BLaER1 treated with 17β-estradiol and CSF1 and Interleukin-3, amounts not matched to agents 10 nM and 100 nM (cell line): ENCODE data around the gene PTAR1.
"Not testable (repeated sequence)": the region's sequence is repeated elsewhere in the genome, so short reads cannot be mapped to it uniquely, and the experiment has no call there.

Experiments
- H3K27ac ChIP-seq, 11 experiments: shearing (Covaris generic); formaldehyde crosslinking; 2 replicates each; pipeline ENCODE4 v1.8.1; 2022
- H3K27me3 ChIP-seq, 11 experiments: shearing (Covaris generic); formaldehyde crosslinking; 2 replicates each; pipeline ENCODE4 v1.8.1; 2022
- H3K36me3 ChIP-seq, 11 experiments: shearing (Covaris generic); formaldehyde crosslinking; 2 replicates each; pipeline ENCODE4 v1.8.1; 2022
- H3K4me1 ChIP-seq, 10 experiments: shearing (Covaris generic); formaldehyde crosslinking; 2 replicates each; pipeline ENCODE4 v1.8.1; 2022
- H3K4me2 ChIP-seq, 11 experiments: shearing (Covaris generic); formaldehyde crosslinking; 2 replicates each; pipeline ENCODE4 v1.8.1; 2022
- H3K4me3 ChIP-seq, 10 experiments: shearing (Covaris generic); formaldehyde crosslinking; 2 replicates each; pipeline ENCODE4 v1.8.1; 2022
- H3K9ac ChIP-seq, 11 experiments: shearing (Covaris generic); formaldehyde crosslinking; 2 replicates each; pipeline ENCODE4 v1.8.1; 2022
- H3K9me3 ChIP-seq, 11 experiments: shearing (Covaris generic); formaldehyde crosslinking; replicated peaks in 1 of 11; 2 replicates each; pipeline ENCODE4 v1.8.1; 2022
- H4K20me1 ChIP-seq, 11 experiments: shearing (Covaris generic); formaldehyde crosslinking; 2 replicates each; pipeline ENCODE4 v1.8.1; 2022
- Cebpa-rat ChIP-seq, 11 experiments: shearing (Covaris generic); IDR thresholded peaks; 2 replicates each; pipeline ENCODE4 v1.8.1; 2022

The PTAR1 gene

GRCh38 chr9:69759421-69760277, at the start of gene PTAR1:
Gene PTAR1, minus strand, starts transcription at chr9:69760011. Its CDS starts 73 bp downstream, at chr9:69759938.
- Histone ChIP-seq H3K27ac (peak within 1 kb of the TSS; percentile 91 to 99 (median 96)), H3K4me1 (peaks cover 11 to 23% (median 16%) of the 10 kb centered on the region in 10 experiments), H3K27me3 (no peaks in the 10 kb centered on the region), H3K36me3 (peaks cover 0 to 27% (median 16%) of the 10 kb centered on the region in 11 experiments; a peak in 14 of 22 replicates), H3K9me3 (no peaks in the 10 kb centered on the region; a peak in 1 of 22 replicates), H4K20me1 (peaks cover 0 to 23% (median 4%) of the 10 kb centered on the region in 11 experiments; a peak in 9 of 22 replicates), H3K4me2 (peak within 1 kb of the TSS; percentile 78 to 96 (median 87)), H3K4me3 (peak within 1 kb of the TSS; percentile 82 to 98 (median 88)), H3K9ac (peak within 1 kb of the TSS; percentile 93 to 99 (median 97))
- no peak for TF ChIP-seq Cebpa-rat (IDR thresholded peaks at IDR 0.05)

GRCh38 chr9:69809304-69809863, 49.6 kb upstream of the PTAR1 start:
- Histone ChIP-seq H3K36me3 (no peaks in the 10 kb centered on the region), H3K4me1 (peaks cover 0 to 48% (median 17%) of the 10 kb centered on the region in 10 experiments; a peak in 12 of 20 replicates), H3K4me2 (no peak overlapping the region), H3K27me3 (no peaks in the 10 kb centered on the region), H3K9me3 (peaks cover 0 to 18% (median 8%) of the 10 kb centered on the region in 11 experiments; a peak in 9 of 22 replicates), H3K9ac (no peak overlapping the region), H3K27ac (no peak overlapping the region), H4K20me1 (no peaks in the 10 kb centered on the region), H3K4me3 (no peak overlapping the region)
- TF ChIP-seq Cebpa-rat (IDR thresholded peaks at IDR 0.05) = no peak

- H3K27me3 ChIP-seq = no peaks in the 10 kb centered on the region
- H4K20me1 ChIP-seq = no peaks in the 10 kb centered on the region
- H3K4me1 ChIP-seq = peaks cover 0 to 32% (median 16%) of the 10 kb centered on the region in 10 experiments; a peak in 12 of 20 replicates
- no peaks in the 10 kb centered on the region for H3K36me3 ChIP-seq
- no peak for TF ChIP-seq Cebpa-rat (IDR thresholded peaks at IDR 0.05)
- peak overlapping the region in 7 of 11 experiments; percentile 26 to 76 (median 54); a peak in 12 of 22 replicates for H3K4me2 ChIP-seq
- peaks cover 0 to 18% (median 8%) of the 10 kb centered on the region in 11 experiments; a peak in 8 of 22 replicates for H3K9me3 ChIP-seq
- H3K4me3 ChIP-seq = no peak overlapping the region
- H3K9ac ChIP-seq = no peak overlapping the region
- 0 out of 22 replicates have a peak overlapping the region, but pooled peaks of 1 of the 11 experiments have one; percentile 4 for H3K27ac ChIP-seq
Observed at GRCh38 chr9:69806627-69807026, 46.8 kb upstream of the PTAR1 start.

GRCh38 chr9:69805962-69806515, 46.2 kb upstream of the PTAR1 start:
- Histone ChIP-seq H3K27me3 (no peaks in the 10 kb centered on the region), H3K9me3 (peaks cover 0 to 18% (median 8%) of the 10 kb centered on the region in 11 experiments; a peak in 8 of 22 replicates), H3K4me1 (peaks cover 0 to 26% (median 12%) of the 10 kb centered on the region in 10 experiments; a peak in 12 of 20 replicates), H3K4me3 (no peak overlapping the region), H4K20me1 (no peaks in the 10 kb centered on the region), H3K36me3 (no peaks in the 10 kb centered on the region), H3K9ac (no peak overlapping the region), H3K27ac (0 out of 22 replicates have a peak overlapping the region, but pooled peaks of 1 of the 11 experiments have one; percentile 4), H3K4me2 (peak overlapping the region in 10 of 11 experiments; percentile 1 to 76 (median 40); a peak in 14 of 22 replicates)
- no peak for TF ChIP-seq Cebpa-rat (IDR thresholded peaks at IDR 0.05)

GRCh38 chr9:69801989-69802388, 42.2 kb upstream of the PTAR1 start:
- Histone ChIP-seq H3K27ac (no peak overlapping the region), H3K4me1 (peaks cover 0 to 21% (median 11%) of the 10 kb centered on the region in 10 experiments; a peak in 12 of 20 replicates), H3K9ac (no peak overlapping the region), H3K27me3 (no peaks in the 10 kb centered on the region), H4K20me1 (no peaks in the 10 kb centered on the region), H3K4me2 (peak overlapping the region in 1 of 11 experiments; percentile 1; a peak in 1 of 22 replicates), H3K36me3 (no peaks in the 10 kb centered on the region), H3K9me3 (peaks cover 0 to 6% (median 4%) of the 10 kb centered on the region in 11 experiments; a peak in 9 of 22 replicates), H3K4me3 (no peak overlapping the region)
- no peak for TF ChIP-seq Cebpa-rat (IDR thresholded peaks at IDR 0.05)

GRCh38 chr9:69800027-69800426, 40.2 kb upstream of the PTAR1 start:
- H3K4me3 ChIP-seq = not testable (repeated sequence)

GRCh38 chr9:69799521-69799920, 39.7 kb upstream of the PTAR1 start:
- not testable (repeated sequence) for H3K9me3 ChIP-seq, H3K9ac ChIP-seq, H3K36me3 ChIP-seq, H3K4me3 ChIP-seq, H3K4me1 ChIP-seq, H3K27me3 ChIP-seq, H3K4me2 ChIP-seq, H3K27ac ChIP-seq, H4K20me1 ChIP-seq

More at GRCh38 chr9:69800027-69800426, 40.2 kb upstream of the PTAR1 start:
- not testable (repeated sequence) for H3K4me2 ChIP-seq, H3K27me3 ChIP-seq, H4K20me1 ChIP-seq, H3K9me3 ChIP-seq, H3K4me1 ChIP-seq, H3K9ac ChIP-seq, H3K27ac ChIP-seq, H3K36me3 ChIP-seq

- TF ChIP-seq Cebpa-rat (IDR thresholded peaks at IDR 0.05) = no peak
- peaks cover 0 to 6% (median 4%) of the 10 kb centered on the region in 11 experiments; a peak in 9 of 22 replicates for H3K9me3 ChIP-seq
- no peak overlapping the region for H3K27ac ChIP-seq
- H3K4me1 ChIP-seq = peaks cover 0 to 5% (median 0%) of the 10 kb centered on the region in 10 experiments; a peak in 2 of 20 replicates
- H3K4me2 ChIP-seq = no peak overlapping the region
- H4K20me1 ChIP-seq = no peaks in the 10 kb centered on the region
- no peaks in the 10 kb centered on the region for H3K36me3 ChIP-seq
- no peak overlapping the region for H3K9ac ChIP-seq
- H3K4me3 ChIP-seq = no peak overlapping the region
- no peaks in the 10 kb centered on the region for H3K27me3 ChIP-seq
Observed at GRCh38 chr9:69798744-69799143, 38.9 kb upstream of the PTAR1 start.

GRCh38 chr9:69797675-69798074, 37.9 kb upstream of the PTAR1 start:
- H3K4me2 ChIP-seq = no peak overlapping the region
- no peak for TF ChIP-seq Cebpa-rat (IDR thresholded peaks at IDR 0.05)
- H4K20me1 ChIP-seq = no peaks in the 10 kb centered on the region
- no peaks in the 10 kb centered on the region for H3K27me3 ChIP-seq
- no peaks in the 10 kb centered on the region for H3K36me3 ChIP-seq
- H3K9me3 ChIP-seq = peaks cover 0 to 6% (median 4%) of the 10 kb centered on the region in 11 experiments; a peak in 9 of 22 replicates
- H3K4me3 ChIP-seq = no peak overlapping the region
- no peak overlapping the region for H3K9ac ChIP-seq
- H3K4me1 ChIP-seq = peaks cover 0 to 5% (median 0%) of the 10 kb centered on the region in 10 experiments; a peak in 2 of 20 replicates
- no peak overlapping the region for H3K27ac ChIP-seq
